ENCODE results near the gene TRH. TPM values are rescaled to one million over a fixed set of nuclear protein-coding genes. Genes with fewer than 3 reads are reported as not detected.

Gene TRH
- total RNA-seq, 1 donor from 2014 or later, result not detected

- peaks cover 2% of the 10 kb centered on the region for H3K27me3 Mint-ChIP-seq
- no peaks in the 10 kb centered on the region for H3K36me3 Mint-ChIP-seq (ENCODE audit: low read depth)
- no peaks in the 10 kb centered on the region for H3K9me3 Mint-ChIP-seq
- CTCF ChIA-PET, result no interaction called here
- no peak overlapping the region for H3K27ac Mint-ChIP-seq
- POLR2A ChIA-PET, result no interaction called here
- H3K4me3 Mint-ChIP-seq, result no peak overlapping the region
- intact Hi-C loops (cut with micrococcal nuclease), result no loop called here
- ATAC-seq (ENCODE audit: low read depth) (no peak), DNase-seq (no peak)
- H3K4me1 Mint-ChIP-seq, result peaks cover 7% of the 10 kb centered on the region
- TF ChIP-seq CTCF (IDR thresholded peaks at IDR 0.05), result no peak
These were observed 15.8 kb upstream of the TRH start for GRCh38 chr3:129958755-129959154.

GRCh38 chr3:129961141-129961541, 13.4 kb upstream of the TRH start:
- POLR2A ChIA-PET, result interaction anchor here (0.6 kb wide), 1 partner anchor 589 kb away, joined by 5 read pairs; no protein-coding TSS in a partner anchor
- no peak for DNase-seq
- Mint-ChIP-seq H3K4me3 (no peak overlapping the region), H3K4me1 (no peaks in the 10 kb centered on the region), H3K27me3 (peaks cover 2% of the 10 kb centered on the region), H3K27ac (no peak overlapping the region), H3K36me3 (ENCODE audit: low read depth) (no peaks in the 10 kb centered on the region), H3K9me3 (no peaks in the 10 kb centered on the region)
- ATAC-seq (ENCODE audit: low read depth), result no peak
- intact Hi-C loops (cut with micrococcal nuclease), result no loop called here
- CTCF ChIA-PET, result interaction anchor here (0.5 kb wide), 1 partner anchor 538 kb away, joined by 3 read pairs; no protein-coding TSS in a partner anchor
- no peak for TF ChIP-seq CTCF (IDR thresholded peaks at IDR 0.05)

- Mint-ChIP-seq H3K27me3 (peaks cover 2% of the 10 kb centered on the region), H3K4me3 (no peak overlapping the region), H3K9me3 (no peaks in the 10 kb centered on the region), H3K27ac (no peak overlapping the region), H3K4me1 (no peaks in the 10 kb centered on the region), H3K36me3 (ENCODE audit: low read depth) (no peaks in the 10 kb centered on the region)
- POLR2A ChIA-PET, result no interaction called here
- CTCF ChIA-PET, result no interaction called here
- DNase-seq (no peak), ATAC-seq (ENCODE audit: low read depth) (no peak)
- intact Hi-C loops (cut with micrococcal nuclease), result no loop called here
- no peak for TF ChIP-seq CTCF (IDR thresholded peaks at IDR 0.05)
These were observed 11.9 kb upstream of the TRH start for GRCh38 chr3:129962600-129962999.

- ATAC-seq (ENCODE audit: low read depth), result no peak
- DNase-seq, result no peak
- H3K27me3 Mint-ChIP-seq, result peaks cover 4% of the 10 kb centered on the region
- no peaks in the 10 kb centered on the region for H3K9me3 Mint-ChIP-seq
- ChIA-PET POLR2A (no interaction called here), CTCF (no interaction called here)
- intact Hi-C loops (cut with micrococcal nuclease), result no loop called here
- H3K27ac Mint-ChIP-seq, result no peak overlapping the region
- TF ChIP-seq CTCF (IDR thresholded peaks at IDR 0.05), result no peak
- no peaks in the 10 kb centered on the region for H3K36me3 Mint-ChIP-seq (ENCODE audit: low read depth)
- H3K4me3 Mint-ChIP-seq, result no peak overlapping the region
- no peaks in the 10 kb centered on the region for H3K4me1 Mint-ChIP-seq
These were observed 8.6 kb upstream of the TRH start for GRCh38 chr3:129965937-129966336.

GRCh38 chr3:129966876-129967275, 7.6 kb upstream of the TRH start:
- Mint-ChIP-seq H3K27ac (no peak overlapping the region), H3K27me3 (peaks cover 11% of the 10 kb centered on the region), H3K4me1 (no peaks in the 10 kb centered on the region), H3K9me3 (no peaks in the 10 kb centered on the region), H3K4me3 (no peak overlapping the region), H3K36me3 (ENCODE audit: low read depth) (no peaks in the 10 kb centered on the region)
- ChIA-PET CTCF (no interaction called here), POLR2A (no interaction called here)
- intact Hi-C loops (cut with micrococcal nuclease), result no loop called here
- TF ChIP-seq CTCF (IDR thresholded peaks at IDR 0.05), result no peak
- DNase-seq (no peak), ATAC-seq (ENCODE audit: low read depth) (no peak)

All from activated B cell treated with CpG ODN at 0.5 μM for 24 hours (primary cell).